Measurements from ENCODE around the gene ZRANB3.
A peak's percentile ranks its signal among the peaks of the same experiment; 100 is the strongest.
"Not testable (repeated sequence)": the region's sequence is repeated elsewhere in the genome, so short reads cannot be mapped to it uniquely, and the experiment has no call there.

The ZRANB3 gene

DNA sequence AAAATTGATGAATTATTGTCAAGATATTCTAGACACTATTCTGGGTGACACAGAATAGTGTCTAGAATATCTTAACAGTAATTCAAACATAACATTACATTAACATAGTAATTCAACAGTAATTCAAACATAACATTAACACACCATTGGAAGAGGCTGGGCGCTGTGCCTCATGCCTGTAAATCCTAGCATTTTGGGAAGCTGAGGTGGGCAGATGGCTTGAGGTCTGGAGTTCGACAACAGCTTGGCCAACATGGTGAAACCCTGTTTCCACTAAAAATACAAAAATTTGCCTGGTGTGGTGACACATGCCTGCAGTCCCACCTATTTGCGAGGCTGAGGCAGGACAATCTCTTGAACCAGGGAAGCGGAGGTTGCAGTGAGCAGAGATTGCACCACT lies 195.8 kb downstream of the ZRANB3 start:
- DNase-seq (ENCODE audit: low spot score): no peak
- no peak for FAIRE-seq

DNA sequence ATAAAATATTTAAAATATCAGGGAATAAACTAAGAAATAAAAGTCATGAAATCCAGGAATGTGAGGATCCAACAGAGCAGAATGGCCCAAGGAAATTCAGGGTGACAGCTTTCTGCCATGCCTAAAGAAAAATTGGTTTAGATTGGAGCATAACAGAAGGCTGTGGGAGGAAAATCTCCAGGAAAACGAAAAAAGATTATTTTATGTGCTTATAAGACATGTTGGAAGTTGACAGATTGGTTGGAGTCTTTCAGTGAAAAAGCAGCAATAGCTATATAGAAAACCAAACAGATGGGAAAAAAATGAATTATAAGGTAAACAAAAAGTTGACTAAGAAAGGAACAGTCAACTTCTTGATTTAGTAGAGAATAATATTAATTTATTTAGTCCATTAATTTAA lies 203.9 kb downstream of the ZRANB3 start:
- DNase-seq (ENCODE audit: low spot score) (peak; percentile 2), FAIRE-seq (no peak)

DNA sequence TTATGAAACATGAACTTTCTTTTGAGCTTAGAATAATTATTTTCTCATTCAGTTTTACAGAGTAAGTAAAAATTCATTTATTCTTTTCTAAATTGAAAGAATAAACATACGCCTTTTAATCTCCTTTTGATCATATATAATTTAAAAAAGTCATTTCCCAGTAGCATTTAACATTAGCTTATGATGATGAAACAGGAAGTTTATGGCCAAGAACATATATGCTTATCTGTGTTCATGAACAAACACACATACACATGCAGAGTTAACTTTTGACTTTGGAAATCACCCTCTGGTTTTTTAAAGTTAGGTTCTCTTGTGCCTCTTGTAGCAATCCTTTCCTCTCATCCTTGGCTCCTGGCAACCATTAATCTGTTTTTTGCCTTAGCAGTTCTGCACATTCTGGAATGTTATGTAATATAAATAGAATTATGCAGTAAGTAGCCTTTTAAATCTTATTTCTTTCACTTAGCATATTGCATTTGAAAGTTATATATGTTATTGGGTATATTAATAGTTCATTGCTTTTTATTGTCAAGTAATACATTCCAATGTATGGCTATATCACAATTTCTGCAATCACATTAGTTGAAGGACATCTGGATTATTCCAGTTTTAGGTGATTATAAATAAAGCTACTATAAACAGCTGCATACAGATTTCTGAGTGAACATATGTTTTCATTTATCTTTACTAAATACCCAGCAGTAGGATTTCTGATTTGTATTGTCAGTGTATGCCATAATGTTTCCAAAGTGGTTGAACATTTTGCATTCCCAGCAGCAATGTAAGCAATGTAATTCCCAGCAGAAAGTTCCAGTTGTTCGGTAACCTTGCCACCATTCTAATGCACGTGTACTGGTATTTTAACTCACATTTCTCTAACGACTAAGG lies 210.3 kb downstream of the ZRANB3 start:
- FAIRE-seq (no peak), DNase-seq (ENCODE audit: low spot score) (no peak)

DNA sequence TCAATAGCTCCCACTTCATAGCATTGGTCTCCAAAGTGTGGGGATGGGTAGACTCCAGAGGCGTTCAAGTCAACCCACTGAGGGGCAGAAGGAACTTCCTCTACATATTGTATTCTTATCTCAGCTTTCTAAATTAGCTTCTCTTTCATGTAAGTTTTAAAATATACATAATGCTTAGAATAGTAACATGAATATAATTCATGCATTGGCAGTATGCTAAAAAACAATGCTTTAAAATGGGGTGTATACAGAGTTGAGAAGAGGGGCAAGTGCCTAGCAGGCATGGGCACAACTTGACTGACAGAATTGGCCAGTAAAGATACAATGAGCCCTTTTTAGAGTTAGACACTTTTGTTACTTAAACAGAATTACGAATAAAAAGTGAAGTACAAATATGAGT lies 212.2 kb downstream of the ZRANB3 start:
- FAIRE-seq (no peak), DNase-seq (ENCODE audit: low spot score) (no peak)

DNA sequence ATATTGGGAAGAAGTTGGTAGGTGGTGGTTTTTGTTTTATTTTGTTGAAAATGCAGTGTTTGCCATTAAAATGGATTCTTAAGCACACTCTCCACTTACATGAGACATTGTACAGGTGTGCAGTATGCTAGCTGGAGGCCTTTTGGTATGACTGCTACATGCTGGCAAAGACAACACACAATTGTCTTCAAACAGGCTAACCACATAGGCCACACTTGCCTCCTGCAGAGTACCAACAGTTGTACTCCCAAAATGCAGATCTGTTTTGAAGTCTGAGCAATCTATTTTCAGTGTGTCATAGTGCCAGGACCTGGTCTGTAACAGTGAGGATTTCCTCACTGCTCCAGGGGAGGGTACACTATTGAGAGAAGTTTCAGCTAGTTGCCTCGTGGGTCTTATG lies 213.6 kb downstream of the ZRANB3 start:
- FAIRE-seq (no peak), DNase-seq (ENCODE audit: low spot score) (no peak)

DNA sequence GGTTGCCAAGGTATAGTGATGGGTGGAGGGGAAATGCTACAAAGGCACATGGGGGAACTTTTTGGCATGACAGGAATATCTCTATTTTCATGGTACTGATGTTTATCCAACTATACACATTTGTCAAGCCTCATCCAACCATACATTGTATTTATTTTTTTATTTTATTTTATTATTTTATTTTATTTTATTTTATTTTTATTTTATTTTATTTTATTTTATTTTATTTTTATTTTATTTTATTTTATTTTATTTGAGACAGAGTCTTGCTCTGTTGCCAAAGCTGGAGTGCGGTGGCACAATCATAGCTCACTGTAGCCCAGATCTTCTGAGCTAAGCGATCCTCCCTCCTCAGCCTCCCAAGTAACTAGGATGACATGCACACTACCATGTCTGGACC lies 219.1 kb downstream of the ZRANB3 start:
- DNase-seq (ENCODE audit: low spot score) (no peak), FAIRE-seq (no peak)

DNA sequence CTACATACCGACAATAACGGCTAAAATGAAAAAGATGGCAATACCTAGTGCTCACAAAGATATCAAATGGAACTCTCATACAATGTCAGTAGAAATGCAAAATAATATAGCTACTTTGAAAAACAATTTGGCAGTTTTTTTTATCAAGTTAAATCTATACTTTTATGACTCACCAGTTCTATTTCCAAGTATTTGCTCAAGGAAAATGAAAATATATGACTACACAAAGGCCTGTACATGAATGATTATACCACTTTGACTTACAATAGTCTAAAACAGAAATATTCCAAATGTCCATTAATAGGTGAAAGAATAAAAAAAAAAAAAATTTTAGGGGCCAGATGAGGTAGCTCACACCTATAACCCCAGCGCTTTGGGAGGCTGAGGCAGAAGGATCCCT lies 219.8 kb downstream of the ZRANB3 start:
- DNase-seq (ENCODE audit: low spot score) (no peak), FAIRE-seq (no peak)

DNA sequence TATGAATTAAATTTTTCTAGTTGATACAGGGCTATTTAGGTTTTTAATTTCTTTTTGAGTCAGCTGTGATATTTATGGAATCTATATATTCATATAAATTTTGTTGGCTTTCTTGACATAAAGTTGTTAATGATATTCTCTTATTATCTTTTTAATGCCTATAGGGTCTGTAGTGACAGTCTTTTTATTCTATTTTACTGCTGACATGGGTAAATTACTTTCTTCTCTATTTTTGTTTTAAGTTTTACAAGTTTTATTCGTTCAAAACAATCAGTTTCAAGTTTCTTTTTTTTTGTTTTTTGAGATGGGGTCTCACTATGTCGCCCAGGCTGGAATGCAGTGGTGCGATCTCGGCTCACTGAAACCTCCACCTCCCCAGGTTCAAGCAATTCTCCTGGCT lies 226.3 kb downstream of the ZRANB3 start:
- DNase-seq (ENCODE audit: low spot score) (no peak), FAIRE-seq (no peak)

DNA sequence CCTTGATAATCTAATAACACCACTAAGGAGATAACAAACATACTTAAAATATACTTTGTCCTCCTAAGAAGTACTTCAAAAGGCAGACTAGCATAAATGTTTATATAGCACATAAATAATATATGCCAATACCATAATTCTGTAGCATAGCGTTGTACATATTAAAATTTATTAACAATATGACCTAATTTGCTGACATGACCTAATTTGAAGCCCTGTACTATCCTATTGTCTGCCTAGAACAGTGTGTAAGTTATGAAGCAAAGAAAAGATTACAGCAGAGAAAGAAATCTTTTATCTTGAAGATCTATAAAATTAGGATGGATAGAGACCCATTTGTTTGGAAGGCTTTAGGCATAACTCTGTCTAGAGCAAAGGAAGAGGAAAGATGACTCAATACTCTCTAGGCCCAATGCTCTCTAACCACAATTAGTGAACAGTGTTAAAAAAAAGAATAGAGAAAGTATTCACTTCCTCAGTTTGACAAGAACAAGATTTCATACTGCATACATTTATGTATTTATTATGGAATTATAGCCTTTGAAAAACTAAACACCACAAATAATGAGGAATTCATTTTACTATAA lies 231.3 kb downstream of the ZRANB3 start:
- FAIRE-seq: no peak
- DNase-seq (ENCODE audit: low spot score): peak; percentile 4

DNA sequence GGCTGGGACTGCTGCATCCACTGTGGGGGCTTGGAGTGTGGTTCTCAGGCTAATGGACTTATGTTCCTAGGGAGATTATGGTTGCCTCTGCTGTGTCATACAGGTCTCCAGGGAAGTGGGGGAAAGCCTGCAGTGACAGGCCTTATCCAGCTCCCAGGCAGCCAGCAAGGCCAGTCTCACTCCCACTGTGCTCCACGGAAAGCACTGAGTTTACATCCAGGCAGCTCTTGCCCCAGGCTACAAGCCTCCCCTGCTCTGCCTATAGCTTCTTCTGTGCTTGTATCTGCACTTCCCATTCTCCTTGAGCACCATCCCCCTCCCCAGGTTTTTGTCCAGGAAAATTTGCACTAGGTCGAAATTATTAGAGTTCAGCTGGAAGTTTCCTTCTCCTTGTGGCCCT lies 231.9 kb downstream of the ZRANB3 start:
- DNase-seq (ENCODE audit: low spot score): no peak
- no peak for FAIRE-seq

DNA sequence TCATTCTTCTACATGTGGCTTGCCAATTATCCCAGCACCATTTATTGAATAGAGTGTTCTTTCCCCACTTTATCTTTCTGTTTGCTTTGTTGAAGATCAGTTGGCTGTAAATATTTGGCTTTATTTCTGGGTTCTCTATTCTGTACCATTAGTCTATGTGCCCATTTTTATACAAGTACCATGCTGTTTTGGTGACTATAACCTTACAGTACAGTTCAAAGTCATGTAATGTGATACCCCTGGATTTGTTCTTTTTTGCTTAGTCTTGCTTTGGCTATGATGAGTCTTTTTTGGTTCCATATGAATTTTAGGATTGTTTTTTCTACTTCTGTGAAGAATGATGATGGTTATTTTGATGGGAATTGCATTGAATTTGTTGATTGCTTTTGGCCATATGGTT lies 243.9 kb downstream of the ZRANB3 start:
- not testable (repeated sequence) for FAIRE-seq; DNase-seq (ENCODE audit: low spot score)

DNA sequence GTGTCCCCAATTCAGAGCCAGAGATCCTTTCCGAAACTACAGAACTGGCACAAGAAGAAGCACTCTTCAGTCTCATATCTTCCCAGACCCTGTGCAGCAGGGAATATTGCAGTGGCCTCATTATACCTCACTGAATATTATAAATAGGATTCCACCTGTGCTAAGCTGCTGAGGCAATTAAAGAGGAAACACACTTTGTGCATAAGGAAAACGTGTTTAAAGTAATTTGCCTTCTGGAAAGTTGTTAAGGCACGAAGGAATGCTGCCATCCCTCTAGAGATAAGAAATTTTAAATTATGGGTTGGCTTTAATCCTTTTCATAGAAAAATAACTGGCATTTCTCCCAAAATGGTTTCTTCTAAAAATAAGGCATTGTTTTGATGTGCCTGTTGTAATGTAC lies 245.6 kb downstream of the ZRANB3 start:
- DNase-seq (ENCODE audit: low spot score) (no peak), FAIRE-seq (no peak)

DNA sequence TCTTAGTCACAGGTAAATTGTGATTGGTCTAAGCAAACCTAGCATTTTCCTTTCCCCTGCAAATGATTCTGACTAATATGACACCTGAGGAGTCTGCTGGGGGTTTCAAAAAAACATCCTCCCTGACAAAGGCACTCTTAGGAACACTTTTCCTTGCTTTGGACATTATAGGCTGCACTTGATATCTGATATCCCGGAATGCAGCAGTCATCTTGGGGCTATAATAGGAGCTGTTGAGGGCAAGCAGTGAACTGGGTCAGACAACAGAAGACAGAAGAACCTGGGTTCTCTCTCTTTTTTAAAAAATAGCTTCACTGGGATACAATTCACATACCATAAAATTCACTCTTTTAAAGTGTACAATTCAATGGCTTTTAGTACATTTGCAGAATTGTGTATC lies 249.6 kb downstream of the ZRANB3 start:
- DNase-seq (ENCODE audit: low spot score): no peak
- no peak for FAIRE-seq

DNA sequence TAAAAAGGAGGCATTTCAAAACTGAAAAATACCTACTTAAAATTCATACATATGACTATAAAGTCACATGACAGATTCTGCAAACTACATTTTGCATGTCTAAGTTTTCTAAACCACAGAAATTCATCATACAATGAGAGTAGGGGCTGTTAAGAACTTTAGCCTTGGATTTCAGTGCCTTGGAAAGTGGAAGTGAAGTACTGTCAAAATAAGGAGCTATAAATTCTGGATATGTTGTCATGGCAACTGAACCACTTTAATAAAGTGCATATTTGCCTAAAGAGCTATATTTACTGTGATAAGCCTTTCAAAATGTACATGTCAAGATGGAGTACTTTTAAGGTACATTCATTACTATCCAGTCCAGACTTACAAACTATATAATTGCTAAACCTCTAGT lies 251.8 kb downstream of the ZRANB3 start:
- no peak for FAIRE-seq
- no peak for DNase-seq (ENCODE audit: low spot score)

DNA sequence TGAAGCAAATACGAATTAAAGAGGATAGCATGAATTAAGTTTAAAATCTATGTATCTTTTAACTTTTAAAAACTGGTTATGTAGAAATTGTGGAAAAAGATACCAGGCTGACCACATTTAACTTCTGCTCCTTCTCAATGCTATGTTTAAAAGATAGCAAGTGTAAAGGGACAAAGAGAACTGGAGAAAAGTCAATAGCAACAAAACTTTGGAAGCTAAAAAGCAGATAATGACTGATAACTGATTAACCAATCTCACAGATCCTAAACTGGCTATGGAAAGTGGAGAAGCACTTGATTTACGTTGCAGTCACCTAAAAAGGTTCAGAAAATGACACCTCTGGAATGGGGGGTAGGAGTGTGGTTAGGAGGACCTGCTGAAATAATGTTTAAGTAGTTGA lies 254.5 kb downstream of the ZRANB3 start:
- FAIRE-seq: no peak
- DNase-seq (ENCODE audit: low spot score): no peak

DNA sequence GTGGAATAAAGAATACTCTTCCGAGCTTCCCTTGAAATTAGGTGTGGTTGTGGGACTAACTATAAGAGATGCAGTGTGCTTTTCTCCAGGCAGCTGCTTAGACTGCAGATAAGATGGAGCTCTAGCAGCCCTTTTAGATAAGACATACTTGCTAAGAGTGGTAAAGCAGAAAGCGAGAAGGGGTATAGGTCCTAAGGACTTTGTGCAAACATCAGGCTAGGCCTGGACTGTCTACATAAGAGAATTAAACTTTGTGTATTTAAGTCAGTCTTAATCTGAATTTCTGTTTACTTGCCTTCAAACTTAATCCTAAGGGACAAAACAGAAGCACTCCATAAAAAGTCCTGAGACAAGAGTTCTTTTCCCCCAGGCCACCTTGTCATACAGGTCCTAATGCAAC lies 260.0 kb downstream of the ZRANB3 start:
- FAIRE-seq (no peak), DNase-seq (ENCODE audit: low spot score) (no peak)

DNA sequence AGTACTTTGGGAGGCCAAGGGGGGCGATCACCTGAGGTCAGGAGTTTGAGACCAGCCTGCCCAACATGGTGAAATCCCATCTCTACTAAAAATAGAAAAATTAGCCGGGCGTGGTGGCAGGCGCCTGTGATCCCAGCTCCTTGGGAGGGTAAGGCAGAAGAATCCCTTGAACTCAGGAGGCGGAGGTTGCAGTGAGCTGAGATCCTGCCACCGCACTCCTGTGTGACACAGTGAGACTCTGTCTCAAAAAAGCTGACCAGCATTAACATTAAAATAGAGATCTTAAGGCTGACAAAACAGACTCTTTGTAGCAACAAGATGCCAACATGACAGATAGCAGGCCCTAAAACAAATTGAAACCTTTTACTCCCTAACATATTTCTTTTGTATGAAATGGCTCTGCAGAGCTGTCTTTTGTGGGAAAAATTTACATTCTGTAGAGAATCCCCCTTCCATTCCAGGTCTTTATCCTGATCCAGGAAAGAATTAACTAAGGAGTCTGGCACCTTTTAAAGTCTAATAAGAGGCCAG lies 265.0 kb downstream of the ZRANB3 start:
- FAIRE-seq (no peak), DNase-seq (ENCODE audit: low spot score) (no peak)

DNA sequence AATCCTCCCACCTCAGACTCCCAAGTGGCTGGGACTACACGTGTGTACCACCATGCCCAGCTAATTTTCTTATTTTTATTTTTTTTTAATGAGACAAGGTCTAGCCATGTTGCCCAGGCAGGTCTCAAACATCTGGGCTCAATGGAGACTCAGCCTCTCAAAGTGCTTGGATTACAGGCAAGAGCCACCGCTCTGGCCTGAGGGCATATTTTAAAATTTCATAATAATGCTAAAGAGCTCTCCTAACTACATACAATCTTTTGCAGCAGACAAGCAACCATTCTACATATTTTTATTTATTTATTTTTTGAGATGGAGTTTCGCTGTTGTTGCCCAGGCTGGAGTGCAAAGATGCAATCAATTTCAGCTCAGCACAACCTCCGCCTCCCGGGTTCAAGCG lies 271.9 kb downstream of the ZRANB3 start:
- DNase-seq (ENCODE audit: low spot score) (no peak), FAIRE-seq (no peak)

DNA sequence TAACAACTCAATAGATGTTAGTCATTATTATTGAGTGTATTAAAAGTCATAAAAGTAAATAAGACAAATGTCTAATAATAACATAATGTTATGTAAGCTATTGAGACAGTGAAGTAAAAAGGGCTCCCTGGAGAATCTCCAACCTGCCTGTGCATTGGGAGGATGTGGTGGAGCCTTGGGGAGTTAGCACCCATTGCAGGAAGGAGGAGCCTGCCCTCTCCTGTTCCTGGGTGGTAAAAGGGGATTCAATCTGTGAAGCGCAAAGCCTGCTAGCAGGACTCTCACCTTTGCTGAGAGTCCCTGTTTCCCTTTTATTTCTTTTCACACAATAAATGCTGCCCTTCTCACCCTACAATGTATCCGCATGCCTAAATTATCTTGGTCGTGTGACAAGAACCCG lies 272.8 kb downstream of the ZRANB3 start:
- no peak for FAIRE-seq
- DNase-seq (ENCODE audit: low spot score): no peak

DNA sequence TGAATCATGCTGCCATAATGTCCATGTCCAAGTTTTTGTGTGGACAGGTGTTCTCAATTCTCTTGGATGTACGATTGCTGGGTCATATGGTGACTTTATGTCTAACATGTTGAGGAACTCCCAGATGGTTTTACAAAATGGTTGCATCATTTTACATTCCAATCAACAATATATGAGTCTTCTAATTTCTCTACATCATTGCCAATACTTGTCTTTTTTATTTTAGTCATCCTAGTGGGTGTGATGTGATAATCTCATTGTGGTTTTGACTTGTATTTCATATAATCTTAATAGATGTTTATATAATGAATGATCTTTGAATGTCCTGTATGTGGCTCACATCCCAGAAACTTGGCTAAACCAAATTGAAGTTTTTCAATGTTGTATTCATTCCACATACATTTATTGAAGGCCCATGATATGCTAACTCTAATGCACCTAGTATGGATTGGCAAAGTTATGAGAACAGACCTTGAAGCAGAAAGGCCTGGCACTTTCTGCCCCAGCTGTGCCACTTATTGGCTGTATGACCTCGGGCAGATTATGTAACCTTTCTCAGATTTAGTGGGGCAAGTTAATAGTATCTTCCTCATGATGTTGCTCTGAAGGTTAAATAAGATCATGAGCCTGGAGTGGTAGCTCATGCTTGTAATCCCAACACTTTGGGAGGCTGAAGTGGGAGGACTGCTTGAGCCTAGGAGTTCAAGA lies 273.5 kb downstream of the ZRANB3 start:
- no peak for FAIRE-seq
- no peak for DNase-seq (ENCODE audit: low spot score)

DNA sequence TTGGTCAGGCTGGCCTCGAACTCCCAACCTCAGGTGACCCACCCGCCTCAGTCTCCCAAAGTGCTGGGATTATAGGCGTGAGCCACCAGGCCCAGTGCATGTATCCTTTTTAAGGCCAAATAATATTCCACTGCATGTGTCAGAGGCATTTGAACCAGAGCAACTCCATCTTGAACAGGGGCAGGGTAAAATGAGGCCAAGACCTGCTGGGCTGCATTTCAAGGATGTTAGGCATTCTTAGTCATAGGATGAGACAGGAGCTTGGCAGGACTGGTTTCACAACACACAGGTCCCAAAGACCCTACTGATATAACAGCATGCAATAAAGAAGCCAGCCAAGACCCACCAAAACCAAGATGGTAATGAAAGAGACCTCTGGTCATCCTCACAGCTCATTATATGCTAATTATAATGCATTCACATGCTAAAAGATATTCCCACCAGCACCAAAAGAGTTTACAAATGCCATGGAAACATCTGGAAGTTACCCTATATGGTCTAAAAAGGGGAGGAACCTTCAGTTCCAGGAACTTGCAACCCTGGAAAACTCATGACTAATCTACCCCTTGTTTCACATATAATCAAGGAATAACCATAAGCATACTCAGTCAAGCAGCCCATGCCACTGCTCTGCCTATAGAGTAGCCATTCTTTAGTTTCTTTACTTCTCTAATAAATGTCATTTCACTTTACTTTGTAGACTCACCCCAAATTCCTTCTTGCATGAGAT lies 274.3 kb downstream of the ZRANB3 start:
- DNase-seq (ENCODE audit: low spot score) (no peak), FAIRE-seq (no peak)

DNA sequence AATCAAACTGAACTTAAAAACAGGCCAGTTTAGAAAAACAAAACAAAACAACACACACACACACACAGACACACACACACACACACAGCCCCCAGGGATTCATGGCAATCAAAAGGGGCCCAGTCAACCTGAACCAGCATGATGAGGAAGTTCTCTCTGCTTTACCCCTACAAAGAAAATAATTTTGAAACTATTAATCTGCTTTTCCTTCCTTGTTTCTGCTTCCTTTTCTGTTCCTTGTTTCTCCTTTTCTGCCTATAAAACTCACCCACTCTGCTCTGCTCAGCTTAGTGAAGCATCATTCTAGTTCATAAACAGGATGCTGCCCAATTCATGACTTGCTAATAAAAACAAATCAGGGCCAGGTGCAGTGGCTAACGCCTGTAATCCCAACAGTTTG lies 275.8 kb downstream of the ZRANB3 start:
- DNase-seq (ENCODE audit: low spot score): no peak
- FAIRE-seq: no peak

All from RCC 7860 (cell line).